ENCODE results near the gene LRRC4C.

DNA sequence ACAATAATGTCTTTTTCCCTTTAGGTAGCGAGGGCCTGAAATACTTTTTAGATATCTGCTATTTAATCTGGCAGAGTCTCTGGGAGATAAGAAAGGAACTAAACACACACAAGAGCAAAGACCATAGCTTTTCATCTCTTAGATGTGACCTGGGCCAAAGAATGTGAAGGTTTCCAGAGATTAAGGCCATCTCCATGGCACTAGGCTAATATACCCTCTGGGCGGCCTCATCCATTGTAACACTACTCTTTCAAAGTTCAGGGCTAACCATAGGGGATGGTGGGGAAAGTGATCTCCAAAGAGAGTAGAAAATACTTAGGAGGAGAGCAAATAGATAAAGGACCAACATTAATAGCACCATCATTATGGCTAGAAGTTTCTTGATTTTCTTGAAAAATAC, 326.4 kb downstream of the LRRC4C start:
- TF ChIP-seq, protein P1, sequence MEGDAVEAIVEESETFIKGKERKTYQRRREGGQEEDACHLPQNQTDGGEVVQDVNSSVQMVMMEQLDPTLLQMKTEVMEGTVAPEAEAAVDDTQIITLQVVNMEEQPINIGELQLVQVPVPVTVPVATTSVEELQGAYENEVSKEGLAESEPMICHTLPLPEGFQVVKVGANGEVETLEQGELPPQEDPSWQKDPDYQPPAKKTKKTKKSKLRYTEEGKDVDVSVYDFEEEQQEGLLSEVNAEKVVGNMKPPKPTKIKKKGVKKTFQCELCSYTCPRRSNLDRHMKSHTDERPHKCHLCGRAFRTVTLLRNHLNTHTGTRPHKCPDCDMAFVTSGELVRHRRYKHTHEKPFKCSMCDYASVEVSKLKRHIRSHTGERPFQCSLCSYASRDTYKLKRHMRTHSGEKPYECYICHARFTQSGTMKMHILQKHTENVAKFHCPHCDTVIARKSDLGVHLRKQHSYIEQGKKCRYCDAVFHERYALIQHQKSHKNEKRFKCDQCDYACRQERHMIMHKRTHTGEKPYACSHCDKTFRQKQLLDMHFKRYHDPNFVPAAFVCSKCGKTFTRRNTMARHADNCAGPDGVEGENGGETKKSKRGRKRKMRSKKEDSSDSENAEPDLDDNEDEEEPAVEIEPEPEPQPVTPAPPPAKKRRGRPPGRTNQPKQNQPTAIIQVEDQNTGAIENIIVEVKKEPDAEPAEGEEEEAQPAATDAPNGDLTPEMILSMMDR (IDR thresholded peaks at IDR 0.05): no peak
- TF ChIP-seq ZFX (IDR thresholded peaks at IDR 0.05; ENCODE audit: borderline replicate concordance): no peak

All from 22Rv1 (cell line).